AG04449 (cell line): ENCODE measurements around the gene KRT84.

Experiments
- CTCF ChIA-PET: fragments of 350-600 bp; formaldehyde crosslinking; extraction: SDS; loops from one replicate; lab custom pipeline; 2021; ENCODE audit warnings: antibody characterized with exemption; lab: Yijun Ruan, JAX
- POLR2A ChIA-PET: fragments of 400-600, 350-600 bp; formaldehyde crosslinking; extraction: SDS; loops from one replicate; lab custom pipeline; 2020; ENCODE audit warnings: antibody characterized with exemption, inconsistent platforms; lab: Yijun Ruan, JAX
- DNase-seq: peaks from one replicate; pipeline ENCODE4 v3.0.0-alpha.2; 2010; ENCODE audit warnings: low read depth, low spot score
- H3K4me3 ChIP-seq: 2 replicates; pipeline ENCODE4 v1.5.1; 2011; ENCODE audit warnings: low read depth, mild to moderate bottlenecking, control low read depth, low read length
- TF ChIP-seq, protein P1 (sequence below): IDR thresholded peaks from one replicate; pipeline ENCODE4 v1.5.1; 2011; ENCODE audit warnings: mild to moderate bottlenecking, moderate library complexity, low read length, control low read depth, inconsistent platforms; ENCODE audit not compliant: insufficient read depth; ENCODE audit errors: missing control alignments

Gene KRT84

GRCh38 chr12:52355176-52355575 lies 30.3 kb downstream of the KRT84 start:
- peak; percentile 10 for DNase-seq
- H3K4me3 ChIP-seq, result no peak overlapping the region
- POLR2A ChIA-PET, result no interaction called here
- TF ChIP-seq, protein P1, sequence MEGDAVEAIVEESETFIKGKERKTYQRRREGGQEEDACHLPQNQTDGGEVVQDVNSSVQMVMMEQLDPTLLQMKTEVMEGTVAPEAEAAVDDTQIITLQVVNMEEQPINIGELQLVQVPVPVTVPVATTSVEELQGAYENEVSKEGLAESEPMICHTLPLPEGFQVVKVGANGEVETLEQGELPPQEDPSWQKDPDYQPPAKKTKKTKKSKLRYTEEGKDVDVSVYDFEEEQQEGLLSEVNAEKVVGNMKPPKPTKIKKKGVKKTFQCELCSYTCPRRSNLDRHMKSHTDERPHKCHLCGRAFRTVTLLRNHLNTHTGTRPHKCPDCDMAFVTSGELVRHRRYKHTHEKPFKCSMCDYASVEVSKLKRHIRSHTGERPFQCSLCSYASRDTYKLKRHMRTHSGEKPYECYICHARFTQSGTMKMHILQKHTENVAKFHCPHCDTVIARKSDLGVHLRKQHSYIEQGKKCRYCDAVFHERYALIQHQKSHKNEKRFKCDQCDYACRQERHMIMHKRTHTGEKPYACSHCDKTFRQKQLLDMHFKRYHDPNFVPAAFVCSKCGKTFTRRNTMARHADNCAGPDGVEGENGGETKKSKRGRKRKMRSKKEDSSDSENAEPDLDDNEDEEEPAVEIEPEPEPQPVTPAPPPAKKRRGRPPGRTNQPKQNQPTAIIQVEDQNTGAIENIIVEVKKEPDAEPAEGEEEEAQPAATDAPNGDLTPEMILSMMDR, result no peak
- CTCF ChIA-PET, result interaction anchor here (1.3 to 2.3 kb wide), 2 partner anchors 28 to 524 kb away, joined by 3 to 20 read pairs; no protein-coding TSS in a partner anchor

GRCh38 chr12:52354200-52354599 lies 31.3 kb downstream of the KRT84 start:
- DNase-seq, result no peak
- ChIA-PET POLR2A (no interaction called here), CTCF (interaction anchor here (0.6 to 2.3 kb wide), 4 partner anchors 27 to 531 kb away, joined by 3 to 20 read pairs (median 4); no protein-coding TSS in a partner anchor)
- H3K4me3 ChIP-seq, result no peak overlapping the region
- TF ChIP-seq, protein P1, result no peak

- POLR2A ChIA-PET, result no interaction called here
- TF ChIP-seq, protein P1, result no peak
- CTCF ChIA-PET, result interaction anchor here (1.1 to 3.5 kb wide), 4 partner anchors 14 to 198 kb away, joined by 4 to 20 read pairs (median 9); no protein-coding TSS in a partner anchor
- H3K4me3 ChIP-seq, result no peak overlapping the region
- DNase-seq, result no peak
Measured at GRCh38 chr12:52353766-52354165, 31.7 kb downstream of the KRT84 start.

DNA sequence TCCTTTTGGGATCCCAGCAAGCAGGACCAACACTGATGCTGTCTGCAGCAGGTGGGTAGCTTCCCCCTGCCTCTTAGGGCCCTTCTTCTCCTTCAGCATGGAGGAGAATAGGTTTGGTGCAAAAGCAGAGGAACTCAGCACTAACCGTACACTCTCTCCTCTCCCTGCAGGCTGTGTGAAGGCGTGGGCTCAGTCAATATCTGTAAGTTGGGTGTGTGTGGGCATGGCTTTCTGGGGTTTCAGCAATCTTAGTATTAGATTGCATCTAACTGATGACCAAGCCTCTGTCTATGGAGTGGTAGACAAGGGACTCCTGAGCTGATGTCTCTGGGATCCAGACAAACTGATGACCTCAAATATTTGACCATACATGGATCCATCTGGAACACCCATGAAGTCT lies 32.5 kb downstream of the KRT84 start:
- no peak for DNase-seq
- no peak overlapping the region for H3K4me3 ChIP-seq
- ChIA-PET POLR2A (no interaction called here), CTCF (interaction anchor here (1.1 to 3.5 kb wide), 5 partner anchors 9 to 198 kb away, joined by 3 to 14 read pairs (median 4); no protein-coding TSS in a partner anchor)
- TF ChIP-seq, protein P1, result no peak

DNA sequence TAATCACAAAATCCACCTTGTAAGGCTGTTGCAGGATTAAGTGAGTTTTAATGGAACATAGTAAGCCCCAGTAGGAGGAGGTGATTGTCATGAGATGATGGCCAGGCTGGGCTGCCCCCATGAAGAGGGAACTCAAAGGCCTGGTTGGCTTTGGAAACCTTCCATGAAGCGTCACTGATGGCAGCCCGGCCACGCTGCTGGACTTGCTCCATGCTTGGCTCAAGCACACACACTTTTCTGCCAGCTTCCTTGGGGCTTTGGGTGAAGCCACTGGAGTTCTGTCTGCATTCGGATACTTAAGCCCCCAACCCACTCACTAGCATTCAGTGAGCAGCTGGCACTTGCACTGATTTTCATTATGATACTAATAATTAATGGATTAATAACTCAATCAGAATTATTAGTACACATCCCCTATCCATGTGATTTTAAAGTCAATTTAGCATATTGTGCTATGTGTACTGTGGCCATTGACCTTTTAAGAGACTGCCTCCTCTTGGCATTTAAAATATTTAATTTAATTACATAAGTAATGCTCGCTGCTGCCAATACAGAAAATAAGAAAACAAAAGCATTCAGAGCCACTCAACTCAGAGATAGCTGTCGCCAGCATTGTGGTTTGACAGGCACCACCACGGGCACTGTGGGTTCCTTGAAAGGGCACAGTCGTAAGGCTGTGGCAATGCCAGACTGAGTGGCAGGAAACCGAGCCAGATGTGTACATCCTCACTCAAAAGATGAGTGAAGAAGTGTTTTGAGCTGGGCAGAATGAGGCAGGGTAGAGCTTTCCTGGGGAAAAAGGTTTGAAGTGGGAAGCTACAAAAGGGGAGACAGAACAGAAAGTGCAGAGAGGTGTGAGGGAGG lies 34.0 kb downstream of the KRT84 start:
- TF ChIP-seq, protein P1, result no peak
- no peak overlapping the region for H3K4me3 ChIP-seq
- ChIA-PET POLR2A (no interaction called here), CTCF (interaction anchor here (1.1 to 3.5 kb wide), 5 partner anchors 11 to 529 kb away, joined by 3 to 14 read pairs (median 6); no protein-coding TSS in a partner anchor)
- no peak for DNase-seq

DNA sequence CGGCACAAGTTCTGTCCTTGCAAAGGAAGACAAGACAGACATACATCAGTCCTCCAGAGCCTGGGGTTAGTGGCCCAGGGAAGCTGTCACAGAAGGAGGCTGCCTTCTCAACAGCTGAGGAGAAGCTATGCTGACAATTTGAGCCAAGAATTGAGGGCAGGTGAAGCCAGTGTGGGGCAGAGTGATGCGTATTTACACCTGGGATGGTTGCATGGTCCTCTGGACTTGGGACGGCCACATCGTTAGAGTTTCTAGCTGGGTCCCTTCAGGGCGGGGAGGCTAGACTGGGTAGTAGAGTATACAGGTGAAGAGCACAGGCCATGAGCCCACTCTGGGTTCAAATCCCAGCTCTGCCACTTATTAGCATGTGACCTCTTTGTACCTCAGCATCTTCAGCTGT lies 34.7 kb downstream of the KRT84 start:
- CTCF ChIA-PET, result interaction anchor here (1.2 to 3.5 kb wide), 4 partner anchors 22 to 529 kb away, joined by 5 to 14 read pairs (median 7); no protein-coding TSS in a partner anchor
- H3K4me3 ChIP-seq, result no peak overlapping the region
- POLR2A ChIA-PET, result no interaction called here
- TF ChIP-seq, protein P1, result no peak
- DNase-seq, result no peak
